BLaER1 treated with 17β-estradiol and CSF1 and Interleukin-3, amounts not matched to agents 10 nM and 100 nM (cell line): ENCODE measurements around the gene GPN1.
"Not testable (repeated sequence)": the region's sequence is repeated elsewhere in the genome, so short reads cannot be mapped to it uniquely, and the experiment has no call there.

Source experiments
- H3K27ac ChIP-seq, 11 experiments: shearing (Covaris generic); formaldehyde crosslinking; 2 replicates each; pipeline ENCODE4 v1.8.1; 2022
- H3K27me3 ChIP-seq, 11 experiments: shearing (Covaris generic); formaldehyde crosslinking; 2 replicates each; pipeline ENCODE4 v1.8.1; 2022
- H3K36me3 ChIP-seq, 11 experiments: shearing (Covaris generic); formaldehyde crosslinking; 2 replicates each; pipeline ENCODE4 v1.8.1; 2022
- H3K4me1 ChIP-seq, 10 experiments: shearing (Covaris generic); formaldehyde crosslinking; 2 replicates each; pipeline ENCODE4 v1.8.1; 2022
- H3K4me2 ChIP-seq, 11 experiments: shearing (Covaris generic); formaldehyde crosslinking; 2 replicates each; pipeline ENCODE4 v1.8.1; 2022
- H3K4me3 ChIP-seq, 10 experiments: shearing (Covaris generic); formaldehyde crosslinking; 2 replicates each; pipeline ENCODE4 v1.8.1; 2022
- H3K9ac ChIP-seq, 11 experiments: shearing (Covaris generic); formaldehyde crosslinking; 2 replicates each; pipeline ENCODE4 v1.8.1; 2022
- H3K9me3 ChIP-seq, 11 experiments: shearing (Covaris generic); formaldehyde crosslinking; replicated peaks in 1 of 11; 2 replicates each; pipeline ENCODE4 v1.8.1; 2022
- H4K20me1 ChIP-seq, 11 experiments: shearing (Covaris generic); formaldehyde crosslinking; 2 replicates each; pipeline ENCODE4 v1.8.1; 2022
- Cebpa-rat ChIP-seq, 11 experiments: shearing (Covaris generic); IDR thresholded peaks; 2 replicates each; pipeline ENCODE4 v1.8.1; 2022

Gene GPN1

GRCh38 chr2:27671235-27671634 lies 42.4 kb downstream of the GPN1 start:
- H3K4me2 ChIP-seq, result no peak overlapping the region
- no peak overlapping the region for H3K4me3 ChIP-seq
- H3K27me3 ChIP-seq, result no peaks in the 10 kb centered on the region
- no peaks in the 10 kb centered on the region for H4K20me1 ChIP-seq
- H3K36me3 ChIP-seq, result peaks cover 76 to 94% (median 84%) of the 10 kb centered on the region in 11 experiments
- H3K27ac ChIP-seq, result no peak overlapping the region
- H3K4me1 ChIP-seq, result peaks cover 0 to 22% (median 16%) of the 10 kb centered on the region in 10 experiments; a peak in 14 of 20 replicates
- H3K9ac ChIP-seq, result no peak overlapping the region; a peak in 1 of 22 replicates
- no peak for TF ChIP-seq Cebpa-rat (IDR thresholded peaks at IDR 0.05)
- H3K9me3 ChIP-seq, result no peaks in the 10 kb centered on the region

- TF ChIP-seq Cebpa-rat (IDR thresholded peaks at IDR 0.05), result no peak
- peaks cover 87 to 98% (median 93%) of the 10 kb centered on the region in 11 experiments for H3K36me3 ChIP-seq
- no peak overlapping the region for H3K9ac ChIP-seq
- no peaks in the 10 kb centered on the region for H3K9me3 ChIP-seq
- H3K27me3 ChIP-seq, result no peaks in the 10 kb centered on the region
- no peak overlapping the region for H3K4me3 ChIP-seq
- H4K20me1 ChIP-seq, result no peaks in the 10 kb centered on the region
- peaks cover 0 to 7% (median 2%) of the 10 kb centered on the region in 10 experiments; a peak in 9 of 20 replicates for H3K4me1 ChIP-seq
- H3K27ac ChIP-seq, result no peak overlapping the region
- no peak overlapping the region for H3K4me2 ChIP-seq
Measured at GRCh38 chr2:27672723-27673486, 44.1 kb downstream of the GPN1 start.

- TF ChIP-seq Cebpa-rat (IDR thresholded peaks at IDR 0.05), result no peak
- Histone ChIP-seq H4K20me1 (peaks cover 0 to 4% (median 0%) of the 10 kb centered on the region in 11 experiments; a peak in 1 of 22 replicates), H3K4me3 (no peak overlapping the region), H3K4me1 (peaks cover 0 to 32% (median 2%) of the 10 kb centered on the region in 10 experiments; a peak in 7 of 20 replicates), H3K9ac (0 out of 22 replicates have a peak overlapping the region, but pooled peaks of 1 of the 11 experiments have one; percentile 43), H3K4me2 (no peak overlapping the region), H3K9me3 (no peaks in the 10 kb centered on the region), H3K36me3 (peaks cover 78 to 97% (median 88%) of the 10 kb centered on the region in 11 experiments), H3K27ac (no peak overlapping the region), H3K27me3 (no peaks in the 10 kb centered on the region)
Measured at GRCh38 chr2:27680571-27680970, 51.7 kb downstream of the GPN1 start.

GRCh38 chr2:27681841-27682240 lies 53.0 kb downstream of the GPN1 start:
- H3K4me2 ChIP-seq, result peak overlapping the region in 1 of 11 experiments; percentile 9; a peak in 1 of 22 replicates
- H3K4me3 ChIP-seq, result no peak overlapping the region
- H3K4me1 ChIP-seq, result peaks cover 0 to 32% (median 2%) of the 10 kb centered on the region in 10 experiments; a peak in 7 of 20 replicates
- H3K9ac ChIP-seq, result peak overlapping the region in 2 of 11 experiments; percentile 43; a peak in 1 of 22 replicates
- H4K20me1 ChIP-seq, result peaks cover 0 to 4% (median 0%) of the 10 kb centered on the region in 11 experiments; a peak in 1 of 22 replicates
- peaks cover 77 to 97% (median 88%) of the 10 kb centered on the region in 11 experiments for H3K36me3 ChIP-seq
- no peak overlapping the region for H3K27ac ChIP-seq
- no peaks in the 10 kb centered on the region for H3K9me3 ChIP-seq
- TF ChIP-seq Cebpa-rat (IDR thresholded peaks at IDR 0.05), result no peak
- no peaks in the 10 kb centered on the region for H3K27me3 ChIP-seq

- peaks cover 0 to 32% (median 2%) of the 10 kb centered on the region in 10 experiments; a peak in 7 of 20 replicates for H3K4me1 ChIP-seq
- not testable (repeated sequence) for H3K27me3 ChIP-seq, H3K4me3 ChIP-seq, H3K9me3 ChIP-seq, H4K20me1 ChIP-seq, H3K27ac ChIP-seq
- H3K4me2 ChIP-seq, result peak overlapping the region in 2 of 11 experiments; percentile 36 to 46; a peak in 3 of 22 replicates
- peaks cover 77 to 97% (median 88%) of the 10 kb centered on the region in 11 experiments for H3K36me3 ChIP-seq
- 0 out of 22 replicates have a peak overlapping the region, but pooled peaks of 1 of the 11 experiments have one; percentile 43 for H3K9ac ChIP-seq
Measured at GRCh38 chr2:27682334-27682771, 53.5 kb downstream of the GPN1 start.

- no peaks in the 10 kb centered on the region for H3K27me3 ChIP-seq
- no peak overlapping the region for H3K4me3 ChIP-seq
- peaks cover 77 to 96% (median 88%) of the 10 kb centered on the region in 11 experiments for H3K36me3 ChIP-seq
- H3K9ac ChIP-seq, result no peak overlapping the region
- no peak for TF ChIP-seq Cebpa-rat (IDR thresholded peaks at IDR 0.05)
- peaks cover 0 to 4% (median 0%) of the 10 kb centered on the region in 11 experiments; a peak in 1 of 22 replicates for H4K20me1 ChIP-seq
- H3K9me3 ChIP-seq, result no peaks in the 10 kb centered on the region
- H3K4me2 ChIP-seq, result peak overlapping the region in 1 of 11 experiments; percentile 6; a peak in 3 of 22 replicates
- H3K4me1 ChIP-seq, result peaks cover 0 to 32% (median 2%) of the 10 kb centered on the region in 10 experiments; a peak in 7 of 20 replicates
- peak overlapping the region in 1 of 11 experiments; percentile 16; a peak in 2 of 22 replicates for H3K27ac ChIP-seq
Measured at GRCh38 chr2:27683390-27684071, 54.7 kb downstream of the GPN1 start.

GRCh38 chr2:27685006-27685405 lies 56.2 kb downstream of the GPN1 start:
- H3K4me3 ChIP-seq, H3K27me3 ChIP-seq, H4K20me1 ChIP-seq, H3K27ac ChIP-seq, H3K9me3 ChIP-seq: not testable (repeated sequence)
- peak overlapping the region in 2 of 11 experiments; percentile 3 to 35; a peak in 1 of 22 replicates for H3K4me2 ChIP-seq
- H3K36me3 ChIP-seq, result peaks cover 74 to 96% (median 85%) of the 10 kb centered on the region in 11 experiments
- H3K9ac ChIP-seq, result peak overlapping the region in 1 of 11 experiments; percentile 18; a peak in 1 of 22 replicates
- peaks cover 0 to 32% (median 2%) of the 10 kb centered on the region in 10 experiments; a peak in 7 of 20 replicates for H3K4me1 ChIP-seq

- no peak for TF ChIP-seq Cebpa-rat (IDR thresholded peaks at IDR 0.05)
- Histone ChIP-seq H4K20me1 (peaks cover 0 to 4% (median 0%) of the 10 kb centered on the region in 11 experiments; a peak in 1 of 22 replicates), H3K4me1 (peaks cover 0 to 32% (median 2%) of the 10 kb centered on the region in 10 experiments; a peak in 7 of 20 replicates), H3K4me2 (peak overlapping the region in 1 of 11 experiments; percentile 35; a peak in 1 of 22 replicates), H3K9me3 (no peaks in the 10 kb centered on the region), H3K4me3 (no peak overlapping the region), H3K9ac (no peak overlapping the region; a peak in 1 of 22 replicates), H3K27ac (no peak overlapping the region), H3K27me3 (no peaks in the 10 kb centered on the region), H3K36me3 (peaks cover 72 to 95% (median 83%) of the 10 kb centered on the region in 11 experiments)
Measured at GRCh38 chr2:27685577-27685976, 56.7 kb downstream of the GPN1 start.

- H3K36me3 ChIP-seq, result peaks cover 64 to 95% (median 81%) of the 10 kb centered on the region in 11 experiments
- TF ChIP-seq Cebpa-rat (IDR thresholded peaks at IDR 0.05), result no peak
- no peaks in the 10 kb centered on the region for H4K20me1 ChIP-seq
- no peak overlapping the region for H3K4me3 ChIP-seq
- no peaks in the 10 kb centered on the region for H3K27me3 ChIP-seq
- peaks cover 0 to 23% (median 2%) of the 10 kb centered on the region in 10 experiments; a peak in 7 of 20 replicates for H3K4me1 ChIP-seq
- no peak overlapping the region for H3K4me2 ChIP-seq
- H3K9ac ChIP-seq, result no peak overlapping the region
- H3K27ac ChIP-seq, result no peak overlapping the region
- no peaks in the 10 kb centered on the region for H3K9me3 ChIP-seq
Measured at GRCh38 chr2:27687232-27687631, 58.4 kb downstream of the GPN1 start.
